Aorta (tissue), 5 donors: Measurements from ENCODE around the gene ACADSB. TPM values are rescaled to one million over a fixed set of nuclear protein-coding genes. Genes with fewer than 3 reads are reported as not detected.

Source experiments
- ATAC-seq: fragments of 200-7000 bp; cut with Tn5 transposase; one replicate; pipeline ENCODE4 v1.9.1; 2022; ENCODE audit warnings: moderate library complexity; ENCODE audit not compliant: low FRiP score
- DNase-seq, 2 donors: peaks; one replicate each; pipeline ENCODE4 v3.0.0-alpha.2; 2020
- H3K27ac ChIP-seq, 2 donors: one replicate each; pipeline ENCODE4 v1.5.1; 2013; ENCODE audit warnings: low read length in 2 of 2, mild to moderate bottlenecking in 2 of 2, moderate library complexity in 2 of 2, control low read depth in 1 of 2, inconsistent platforms in 1 of 2, low read depth in 1 of 2
- H3K27me3 ChIP-seq, 2 donors: one replicate each; pipeline ENCODE4 v1.6.1; 2013; ENCODE audit warnings: control low read depth in 1 of 2, low read length in 1 of 2, mild to moderate bottlenecking in 1 of 2, moderate library complexity in 1 of 2; ENCODE audit not compliant: insufficient read depth in 2 of 2, control insufficient read depth in 1 of 2
- H3K36me3 ChIP-seq, 2 donors: one replicate each; pipeline ENCODE4 v1.6.1; 2013; ENCODE audit warnings: control low read depth in 1 of 2, low read length in 1 of 2, mild to moderate bottlenecking in 1 of 2; ENCODE audit not compliant: insufficient read depth in 2 of 2, control insufficient read depth in 1 of 2
- H3K4me1 ChIP-seq, 2 donors: one replicate each; pipeline ENCODE4 v1.6.1; 2013; ENCODE audit warnings: low read length in 2 of 2, control low read depth in 1 of 2, mild to moderate bottlenecking in 1 of 2, moderate library complexity in 1 of 2; ENCODE audit not compliant: insufficient read depth in 2 of 2, control insufficient read depth in 1 of 2
- H3K4me3 ChIP-seq, 2 donors: one replicate each; pipeline ENCODE4 v1.5.1; 2013; ENCODE audit warnings: low read length in 2 of 2, control low read depth in 1 of 2, mild to moderate bottlenecking in 1 of 2
- H3K9me3 ChIP-seq: one replicate; pipeline ENCODE4 v1.6.1; 2013; ENCODE audit warnings: mild to moderate bottlenecking, low read length; ENCODE audit not compliant: control insufficient read depth
- WGBS, 2 donors: extraction: QIAGEN DNeasy Blood & Tissue Kit; methylation state at CpG; one replicate each; pipeline ENCODE4 v1.1.7; 2013; 5-methylcytosine and 5-hydroxymethylcytosine counted together
- intact Hi-C, 2 donors: fragments of 100-400 bp; cut with DNase I; formaldehyde crosslinking; loops; one replicate each; pipeline versions ENCODE4 v1.14.2 to v1.15.0; 2022
- polyA plus RNA-seq, 2 donors: library from polyadenylated mRNA; stranded (reverse); fragments of 200-250 nt; gene quantifications; one replicate each; pipeline ENCODE4 v1.2.3, GENCODE V29; 2013
- total RNA-seq, 2 donors: library from RNA; stranded (reverse); fragmentation: NEBNext Ultra II Directional; extraction: Animal tissue kit (Norgen Biotek cat#: 25700); gene quantifications; one replicate each; pipeline ENCODE4 v1.2.1, GENCODE V29; 2021
- donor health status: healthy with polysubstance abuse.
- donor health status: Bipolar disorder and iron deficiency.
- donor health status: DM: no; HTN: no; CAD: no.
- donor health status: DM: no; HTN: no; CAD: no.
- donor health status: DM: yes; HTN: yes; CAD: no.

The ACADSB gene
- total and polyA plus RNA-seq, 4 donors = 7.6 to 25.5 (median 14.0) TPM

DNA sequence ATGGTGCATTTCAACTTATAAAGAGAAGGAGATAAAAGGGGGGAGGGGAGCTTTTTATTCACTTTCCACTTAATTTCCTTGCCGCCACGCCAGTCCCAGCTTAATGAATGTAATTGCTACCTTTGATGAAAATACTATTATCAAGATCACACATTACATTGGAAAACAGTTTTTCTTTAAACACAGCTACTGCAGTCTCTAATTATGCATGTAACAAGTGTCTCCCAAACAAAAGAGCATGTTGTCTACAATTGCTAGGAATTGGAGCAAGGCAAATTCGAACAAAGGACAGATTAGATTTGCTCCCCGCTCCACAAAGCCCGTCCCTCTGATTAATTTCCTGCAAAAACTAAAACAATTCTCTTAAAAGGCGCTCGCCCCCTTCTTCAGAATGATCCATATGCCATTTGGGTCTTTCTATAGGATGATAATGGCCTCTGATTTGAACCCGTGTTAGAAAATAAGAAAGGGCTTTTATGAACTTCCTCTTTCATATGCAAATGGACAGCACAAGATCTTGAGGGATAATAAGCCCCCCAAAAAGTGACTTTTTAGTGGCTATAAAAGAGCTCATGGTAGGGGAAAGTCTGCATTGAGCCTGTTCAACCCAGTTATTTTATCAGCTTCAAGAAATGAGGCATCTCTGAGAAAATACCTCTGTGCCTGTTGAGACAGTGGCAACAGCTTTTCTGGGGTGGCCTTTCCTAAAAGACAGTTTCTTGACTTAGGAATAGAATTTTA lies 60.6 kb downstream of the ACADSB start:
- Histone ChIP-seq H3K4me3 (no peak overlapping the region), H3K27me3 (no peaks in the 10 kb centered on the region), H3K4me1 (no peaks in the 10 kb centered on the region), H3K36me3 (no peaks in the 10 kb centered on the region), H3K9me3 (peaks cover 3% of the 10 kb centered on the region), H3K27ac (no peak overlapping the region)
- intact Hi-C loops = no loop called here
- no peak for DNase-seq
- no peak for ATAC-seq
- WGBS, 2 donors = 56 to 62% methylated on average over 8 of the region's 8 CpGs

DNA sequence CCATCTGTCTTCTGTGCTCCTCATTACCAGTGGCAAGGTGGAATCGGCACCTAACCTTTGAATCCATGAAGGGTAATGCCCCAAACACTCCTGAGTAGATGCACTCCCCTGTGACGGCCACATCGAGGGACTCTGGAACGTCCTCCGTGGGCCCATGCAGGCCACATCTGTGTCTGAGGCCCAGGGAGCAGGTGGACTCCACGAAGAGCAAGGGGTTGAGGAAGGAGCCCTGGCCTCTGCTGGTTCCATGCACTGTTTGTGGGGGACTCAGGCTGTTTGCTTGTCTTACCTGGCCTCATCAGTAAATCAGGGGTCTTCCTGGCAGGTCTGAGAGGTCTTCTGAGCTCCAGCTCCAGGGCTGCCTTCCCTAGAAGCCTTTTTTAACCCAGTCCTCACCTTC lies 64.4 kb downstream of the ACADSB start:
- 73 to 89% methylated on average over 6 of the region's 6 CpGs for WGBS, 2 donors
- H3K4me3 ChIP-seq = no peak overlapping the region
- no peaks in the 10 kb centered on the region for H3K4me1 ChIP-seq
- H3K27me3 ChIP-seq = no peaks in the 10 kb centered on the region
- peaks cover 2% of the 10 kb centered on the region for H3K9me3 ChIP-seq
- no peaks in the 10 kb centered on the region for H3K36me3 ChIP-seq
- DNase-seq (no peak), ATAC-seq (no peak)
- intact Hi-C loops = no loop called here
- H3K27ac ChIP-seq = no peak overlapping the region

DNA sequence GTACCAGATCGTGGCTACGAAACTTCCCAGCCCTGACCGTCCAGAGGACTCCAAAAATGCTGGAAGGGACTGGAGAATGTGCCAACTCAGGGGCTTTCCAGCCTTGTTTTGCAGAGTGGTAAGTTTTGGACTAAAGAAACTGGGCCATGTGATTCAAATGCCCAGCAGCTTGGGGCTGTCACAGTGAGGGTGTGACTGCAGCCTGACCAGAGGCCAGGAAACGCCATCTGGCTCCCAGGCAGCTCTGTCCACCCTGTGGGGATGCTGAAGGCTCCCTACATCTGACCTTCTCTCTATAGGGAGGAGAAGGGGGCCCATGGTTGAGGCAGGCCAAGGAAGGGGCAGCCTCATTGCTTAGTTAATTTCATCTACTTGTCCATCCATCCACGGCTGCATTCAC lies 65.4 kb downstream of the ACADSB start:
- Histone ChIP-seq H3K4me3 (no peak overlapping the region), H3K36me3 (no peaks in the 10 kb centered on the region), H3K27ac (no peak overlapping the region), H3K4me1 (no peaks in the 10 kb centered on the region), H3K9me3 (peaks cover 2% of the 10 kb centered on the region), H3K27me3 (no peaks in the 10 kb centered on the region)
- ATAC-seq (no peak), DNase-seq (no peak)
- 68 to 76% methylated on average over 5 of the region's 5 CpGs for WGBS, 2 donors
- intact Hi-C loops = no loop called here

DNA sequence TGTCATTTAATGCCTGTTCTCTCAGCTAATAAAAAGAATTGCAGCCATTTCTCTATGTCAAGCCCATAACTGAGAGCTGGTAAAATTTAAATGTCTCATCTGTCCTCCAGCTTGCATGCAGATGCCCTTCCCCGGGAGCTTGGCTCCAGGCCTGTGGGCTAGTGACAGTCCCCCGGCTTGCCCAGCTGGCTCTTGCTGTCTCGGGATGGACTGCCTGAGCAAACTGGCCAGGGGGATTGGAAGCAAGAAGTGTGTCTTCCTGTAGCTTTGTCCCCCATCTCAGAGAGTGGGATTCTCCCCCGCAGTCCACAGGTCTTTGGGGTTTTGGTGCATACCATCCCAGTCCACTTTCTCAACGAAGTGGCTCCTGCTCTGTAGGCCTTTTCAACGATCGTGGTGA lies 73.1 kb downstream of the ACADSB start:
- ATAC-seq (no peak), DNase-seq (no peak)
- intact Hi-C loops = no loop called here
- Histone ChIP-seq H3K27me3 (no peaks in the 10 kb centered on the region), H3K27ac (no peak overlapping the region), H3K4me1 (no peaks in the 10 kb centered on the region), H3K9me3 (no peaks in the 10 kb centered on the region), H3K4me3 (no peak overlapping the region), H3K36me3 (no peaks in the 10 kb centered on the region)
- WGBS, 2 donors = 63 to 67% methylated on average over 7 of the region's 7 CpGs

DNA sequence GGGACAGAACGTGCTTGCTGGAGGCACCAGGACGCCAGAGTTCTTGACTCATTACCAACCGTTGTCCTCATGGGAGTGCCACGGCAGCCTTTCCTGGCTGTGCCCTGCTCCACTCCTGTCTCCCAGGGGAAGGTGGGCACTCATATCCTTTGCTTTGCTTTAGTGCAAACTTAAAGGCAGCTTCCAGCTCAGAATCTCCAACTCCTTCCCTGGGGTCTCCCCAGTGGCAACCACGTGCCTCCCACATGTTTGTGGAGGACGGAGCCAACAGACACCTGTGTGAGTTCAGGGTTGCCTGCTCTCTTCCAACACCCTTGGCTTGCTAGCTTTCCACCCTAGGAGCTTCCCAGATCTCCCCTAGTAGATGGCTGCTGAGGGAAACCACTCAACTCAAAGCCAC lies 75.0 kb downstream of the ACADSB start:
- no peak for ATAC-seq
- intact Hi-C loops = no loop called here
- no peak overlapping the region for H3K4me3 ChIP-seq
- no peaks in the 10 kb centered on the region for H3K9me3 ChIP-seq
- DNase-seq = no peak
- H3K36me3 ChIP-seq = no peaks in the 10 kb centered on the region
- WGBS, 2 donors = 75 to 76% methylated on average over 6 of the region's 6 CpGs
- H3K27ac ChIP-seq = no peak overlapping the region
- H3K4me1 ChIP-seq = no peaks in the 10 kb centered on the region
- no peaks in the 10 kb centered on the region for H3K27me3 ChIP-seq

DNA sequence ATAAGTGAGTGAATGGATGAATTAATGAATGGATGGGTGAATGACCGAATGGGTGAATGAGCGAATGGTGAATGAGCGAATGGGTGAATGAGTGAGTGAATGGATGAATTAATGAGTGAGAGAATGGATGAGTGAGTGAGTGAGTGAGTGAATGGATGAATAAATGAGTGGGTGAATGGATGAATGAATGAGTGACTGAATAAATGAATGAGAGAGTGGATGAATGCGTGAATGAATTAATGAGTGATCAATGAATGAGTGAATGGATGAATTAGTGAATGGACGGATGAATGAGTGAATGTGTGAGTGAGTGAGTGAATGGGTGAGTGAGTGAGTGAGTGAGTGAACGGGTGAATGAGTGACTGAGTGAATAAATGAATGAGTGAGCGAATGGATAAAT lies 77.5 kb downstream of the ACADSB start:
- H3K4me1 ChIP-seq = no peaks in the 10 kb centered on the region
- intact Hi-C loops = no loop called here
- no peak overlapping the region for H3K4me3 ChIP-seq
- no peaks in the 10 kb centered on the region for H3K9me3 ChIP-seq
- H3K27ac ChIP-seq = no peak overlapping the region
- H3K36me3 ChIP-seq = no peaks in the 10 kb centered on the region
- H3K27me3 ChIP-seq = no peaks in the 10 kb centered on the region
- no peak for ATAC-seq
- DNase-seq = no peak
- WGBS, 2 donors = 74 to 84% methylated on average over 7 of the region's 7 CpGs

DNA sequence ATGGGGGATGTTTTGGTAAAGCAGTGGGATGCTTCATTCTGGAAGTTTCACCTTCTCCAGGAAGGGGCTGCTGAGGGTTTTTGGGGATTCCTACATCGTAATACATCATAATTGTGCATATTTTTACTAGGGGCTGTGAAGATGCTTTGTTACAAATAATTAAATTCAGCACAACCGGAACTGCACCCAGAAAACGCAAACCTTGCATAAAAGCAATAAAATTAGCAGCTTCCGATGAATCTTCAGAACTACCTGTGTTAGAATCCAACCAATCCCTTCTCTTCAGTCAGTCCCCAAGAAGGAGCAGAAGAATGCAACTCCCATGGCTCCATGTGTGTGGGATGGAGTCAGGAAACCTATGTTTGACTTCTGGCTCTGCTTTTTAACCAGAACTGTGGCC lies 78.5 kb downstream of the ACADSB start:
- ATAC-seq (no peak), DNase-seq (no peak)
- H3K27me3 ChIP-seq = no peaks in the 10 kb centered on the region
- H3K27ac ChIP-seq = no peak overlapping the region
- no peaks in the 10 kb centered on the region for H3K9me3 ChIP-seq
- intact Hi-C loops = no loop called here
- H3K4me1 ChIP-seq = no peaks in the 10 kb centered on the region
- no peak overlapping the region for H3K4me3 ChIP-seq
- WGBS, 2 donors = 88 to 90% methylated on average over 4 of the region's 4 CpGs
- H3K36me3 ChIP-seq = no peaks in the 10 kb centered on the region

DNA sequence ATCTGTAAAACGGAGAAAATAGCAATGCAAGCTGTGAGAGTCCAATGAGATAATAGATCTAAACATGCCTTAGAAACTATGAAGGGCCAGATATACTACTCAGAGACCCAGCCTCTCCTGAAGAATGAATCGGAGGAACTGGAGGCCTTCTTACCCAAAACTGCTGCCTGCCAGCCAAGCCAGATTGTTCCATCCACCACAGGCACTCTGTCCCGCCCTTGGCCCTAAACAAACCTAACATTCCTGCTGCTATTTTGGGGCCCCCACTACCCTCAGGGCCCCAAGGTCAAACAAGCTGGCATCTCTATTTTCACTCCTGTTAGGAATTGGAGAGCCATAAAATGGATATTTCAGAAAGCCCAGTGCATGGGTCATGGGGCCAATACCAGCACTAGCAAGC lies 79.0 kb downstream of the ACADSB start:
- Histone ChIP-seq H3K36me3 (no peaks in the 10 kb centered on the region), H3K4me3 (no peak overlapping the region), H3K27ac (no peak overlapping the region), H3K27me3 (no peaks in the 10 kb centered on the region), H3K4me1 (no peaks in the 10 kb centered on the region), H3K9me3 (no peaks in the 10 kb centered on the region)
- DNase-seq (no peak), ATAC-seq (no peak)
- intact Hi-C loops = no loop called here
- WGBS, 2 donors = 41 to 49% methylated on average over 3 of the region's 3 CpGs

DNA sequence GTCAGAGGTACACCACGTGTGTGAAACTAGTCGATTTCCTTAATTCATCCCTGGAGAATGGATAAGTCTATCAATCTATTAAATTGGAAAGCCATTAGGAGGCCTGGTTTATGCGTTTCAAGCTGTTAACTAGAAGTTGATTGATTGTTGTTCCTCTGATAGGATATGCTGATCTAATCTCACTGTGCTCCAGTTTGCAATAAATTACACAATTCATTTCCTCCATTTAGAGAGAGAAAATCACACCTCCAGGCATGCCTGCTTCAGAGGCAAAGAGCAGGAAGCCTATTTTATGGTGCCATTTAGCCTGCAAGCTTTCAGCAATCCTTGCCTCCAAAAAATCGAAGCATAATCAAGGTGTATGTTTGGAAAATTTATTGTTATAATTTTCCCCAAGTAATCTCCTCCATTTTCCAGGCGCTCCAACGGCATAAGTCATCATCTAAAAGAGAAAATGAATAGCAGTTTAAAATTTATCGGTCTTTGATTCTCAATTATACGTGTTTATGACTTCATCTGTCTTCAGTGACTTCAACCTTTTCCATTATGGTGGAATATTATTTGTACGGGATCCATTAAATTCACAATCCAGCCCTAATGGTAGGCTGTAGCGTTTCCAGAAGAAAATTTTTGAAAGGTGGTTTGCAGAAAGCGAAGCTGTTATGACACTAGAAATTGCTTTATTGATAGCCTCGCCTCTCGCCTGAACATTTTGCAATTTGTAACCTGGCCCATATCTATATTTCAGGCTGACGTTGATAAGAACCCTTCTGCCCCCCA lies 84.0 kb downstream of the ACADSB start:
- intact Hi-C loops = no loop called here
- H3K27ac ChIP-seq = no peak overlapping the region
- DNase-seq (no peak), ATAC-seq (no peak)
- no peaks in the 10 kb centered on the region for H3K27me3 ChIP-seq
- no peak overlapping the region for H3K4me3 ChIP-seq
- H3K36me3 ChIP-seq = no peaks in the 10 kb centered on the region
- H3K4me1 ChIP-seq = no peaks in the 10 kb centered on the region
- no peaks in the 10 kb centered on the region for H3K9me3 ChIP-seq
- 73 to 75% methylated on average over 14 of the region's 14 CpGs for WGBS, 2 donors
